OCI-LY7 (cell line): ENCODE results near the gene POLR1C.

ENCODE experiments used
- CTCF ChIP-seq: fragments of 200-600 bp; sonication (generic); conservative IDR thresholded peaks from 2 replicates; pipeline ENCODE4 v1.5.1; 2014; ENCODE audit warnings: mild to moderate bottlenecking, antibody characterized with exemption, low read length, moderate library complexity, mixed read lengths
- EZH2phosphoT487 ChIP-seq: fragments of 200-600 bp; sonication (generic); IDR thresholded peaks from 2 replicates; pipeline ENCODE4 v1.6.1; 2018; ENCODE audit warnings: low read depth, borderline replicate concordance, mild to moderate bottlenecking, mixed run types, antibody characterized with exemption, low read length, moderate library complexity, mixed read lengths

DNA sequence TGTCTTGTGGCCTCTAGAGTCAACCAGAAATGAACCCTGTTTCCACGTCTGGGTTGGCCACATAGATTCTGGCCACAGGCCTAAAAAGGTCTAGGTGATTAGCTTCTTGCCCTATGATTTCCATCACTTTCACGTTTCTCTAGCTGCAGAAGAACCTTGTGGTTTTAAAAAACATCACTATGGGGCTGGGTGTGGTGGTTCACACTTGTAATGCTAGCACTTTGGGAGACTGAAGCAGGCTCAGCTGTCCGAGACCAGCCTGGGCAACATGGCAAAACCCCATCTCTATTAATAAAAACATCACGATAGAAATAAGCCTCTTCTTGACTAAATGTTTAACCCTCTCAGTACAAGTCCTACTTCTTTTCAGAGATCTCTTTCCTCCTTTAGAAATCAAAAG is 27.6 kb downstream of the POLR1C start:
- TF ChIP-seq CTCF (no peak), EZH2phosphoT487 (no peak)
